Psoas muscle (tissue), 8 donors: ENCODE measurements around the gene MT1M. TPM values are rescaled to one million over a fixed set of nuclear protein-coding genes. Genes with fewer than 3 reads are reported as not detected.

Experiments used
- ATAC-seq, 4 donors: fragments of 200-7000 bp; cut with Tn5 transposase; one replicate each; pipeline ENCODE4 v1.9.1; 2020; ENCODE audit warnings: moderate library complexity in 3 of 4, mild to moderate bottlenecking in 2 of 4
- DNase-seq, 2 donors: peaks; one replicate each; pipeline ENCODE4 v3.0.0-alpha.2; 2020
- H3K27ac ChIP-seq: fragments of 200-600 bp; one replicate; pipeline ENCODE4 v1.8.0; 2022
- H3K27me3 ChIP-seq, 3 donors: fragments of 200-600 bp in 1 of 3; one replicate each; pipeline versions ENCODE4 v1.6.1 to v1.8.0; 2013 to 2022; ENCODE audit warnings: low read length in 2 of 3, mild to moderate bottlenecking in 2 of 3, moderate library complexity in 1 of 3; ENCODE audit not compliant: insufficient read depth in 3 of 3
- H3K36me3 ChIP-seq, 2 donors: fragments of 200-600 bp in 1 of 2; one replicate each; pipeline versions ENCODE4 v1.6.1 to v1.8.0; 2013 to 2022; ENCODE audit warnings: low read depth in 1 of 2, mild to moderate bottlenecking in 1 of 2, moderate library complexity in 1 of 2; ENCODE audit not compliant: insufficient read depth in 1 of 2
- H3K4me1 ChIP-seq: fragments of 200-600 bp; one replicate; pipeline ENCODE4 v1.8.0; 2022
- H3K4me3 ChIP-seq: fragments of 200-600 bp; one replicate; pipeline ENCODE4 v1.8.0; 2022; ENCODE audit warnings: mild to moderate bottlenecking
- H3K9me3 ChIP-seq: fragments of 200-600 bp; one replicate; pipeline ENCODE4 v1.8.0; 2022
- WGBS, 3 donors: extraction: QIAGEN DNeasy Blood & Tissue Kit; methylation state at CpG; one replicate each; pipeline versions ENCODE4 v1.1.6 to v1.1.7; 2013; 5-methylcytosine and 5-hydroxymethylcytosine counted together
- intact Hi-C, 2 donors: fragments of 100-400 bp; cut with DNase I; formaldehyde crosslinking; loops; one replicate each; pipeline versions ENCODE4 v1.11.0 to v1.14.2; 2022
- polyA plus RNA-seq, 3 donors: library from polyadenylated mRNA; stranded (reverse); fragments of 200-250 nt; gene quantifications; one replicate each; pipeline ENCODE4 v1.2.3, GENCODE V29; 2013
- total RNA-seq, 4 donors: library from RNA; stranded (reverse); fragmentation: NEBNext Ultra II Directional in 2 of 4; extraction: Animal tissue kit (Norgen Biotek cat#: 25700) in 2 of 4; gene quantifications; one replicate each; pipeline versions ENCODE4 v1.2.1 to v1.2.4, GENCODE V29; 2021 to 2023
- TF ChIP-seq, protein P1 (sequence below): fragments of 200-600 bp; IDR thresholded peaks from one replicate; pipeline ENCODE4 v1.8.0; 2022; ENCODE audit warnings: antibody characterized with exemption
- donor health status: healthy with polysubstance abuse.
- donor health status: DM: no; HTN: no; CAD: no; lungs with moderate emphysema.
- donor health status: Bipolar disorder and iron deficiency.
- donor health status: healthy.
- donor health status: DM: yes; HTN: yes; CAD: no.
- donor health status: DM: no; HTN: no; CAD: no.
- donor health status: DM: no; HTN: no; CAD: no.
- donor health status: DM: yes; HTN: yes; CAD: no.

Gene MT1M
- total and polyA plus RNA-seq, 7 donors, result 1.4 to 569 (median 22.8) TPM

DNA sequence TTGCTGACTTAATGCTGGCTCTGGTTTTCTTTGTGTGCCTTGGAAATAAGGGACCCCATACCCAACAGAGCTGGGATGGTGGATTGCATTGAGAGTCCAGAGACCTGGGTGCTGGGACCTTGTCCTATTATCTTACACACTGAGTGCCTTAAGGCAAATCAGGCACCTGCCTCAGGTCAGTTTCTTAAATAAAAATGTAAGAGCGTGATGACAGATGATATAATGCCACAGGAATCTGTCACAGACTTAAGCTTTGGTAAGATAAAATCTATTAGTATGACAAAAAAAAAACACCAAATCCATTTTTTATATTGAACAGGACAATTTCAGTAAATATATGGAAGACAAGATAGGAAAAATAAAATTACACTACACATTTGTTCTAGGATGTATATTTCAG lies 7.6 kb downstream of the MT1M start:
- peaks cover 0 to 2% (median 0%) of the 10 kb centered on the region in 3 donors for H3K27me3 ChIP-seq
- ATAC-seq (no peak), DNase-seq (no peak)
- 89 to 90% (median 90%) methylated on average over 1 of the region's 1 CpG for WGBS, 3 donors
- no peaks in the 10 kb centered on the region for H3K36me3 ChIP-seq
- H3K4me1 ChIP-seq, result peaks cover 10% of the 10 kb centered on the region
- intact Hi-C loops, result loop anchor here in 1 of 2 donors (5.0 kb wide), 1 partner anchor 38 kb away; no protein-coding TSS in a partner anchor
- no peak overlapping the region for H3K4me3 ChIP-seq
- TF ChIP-seq, protein P1, sequence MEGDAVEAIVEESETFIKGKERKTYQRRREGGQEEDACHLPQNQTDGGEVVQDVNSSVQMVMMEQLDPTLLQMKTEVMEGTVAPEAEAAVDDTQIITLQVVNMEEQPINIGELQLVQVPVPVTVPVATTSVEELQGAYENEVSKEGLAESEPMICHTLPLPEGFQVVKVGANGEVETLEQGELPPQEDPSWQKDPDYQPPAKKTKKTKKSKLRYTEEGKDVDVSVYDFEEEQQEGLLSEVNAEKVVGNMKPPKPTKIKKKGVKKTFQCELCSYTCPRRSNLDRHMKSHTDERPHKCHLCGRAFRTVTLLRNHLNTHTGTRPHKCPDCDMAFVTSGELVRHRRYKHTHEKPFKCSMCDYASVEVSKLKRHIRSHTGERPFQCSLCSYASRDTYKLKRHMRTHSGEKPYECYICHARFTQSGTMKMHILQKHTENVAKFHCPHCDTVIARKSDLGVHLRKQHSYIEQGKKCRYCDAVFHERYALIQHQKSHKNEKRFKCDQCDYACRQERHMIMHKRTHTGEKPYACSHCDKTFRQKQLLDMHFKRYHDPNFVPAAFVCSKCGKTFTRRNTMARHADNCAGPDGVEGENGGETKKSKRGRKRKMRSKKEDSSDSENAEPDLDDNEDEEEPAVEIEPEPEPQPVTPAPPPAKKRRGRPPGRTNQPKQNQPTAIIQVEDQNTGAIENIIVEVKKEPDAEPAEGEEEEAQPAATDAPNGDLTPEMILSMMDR, result no peak
- H3K9me3 ChIP-seq, result no peaks in the 10 kb centered on the region
- no peak overlapping the region for H3K27ac ChIP-seq

DNA sequence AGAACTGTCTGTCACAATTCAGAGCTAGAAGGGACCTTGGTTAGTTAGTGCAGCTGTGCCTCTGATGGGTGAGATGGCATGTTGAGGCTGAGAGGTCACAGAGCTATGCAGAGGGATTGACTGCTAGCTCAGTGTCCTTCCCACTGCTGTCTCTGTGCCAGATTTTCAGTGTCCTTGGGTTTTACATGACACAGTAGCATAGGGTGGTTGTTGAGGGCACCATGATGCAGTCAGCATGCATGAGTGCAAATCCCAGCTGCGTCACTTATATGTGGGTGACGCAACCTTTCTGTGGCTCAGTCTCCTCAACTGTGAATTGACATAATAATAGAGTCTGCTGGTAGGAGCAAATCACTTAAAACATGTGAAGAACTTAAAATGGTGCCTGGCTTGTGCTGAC lies 8.7 kb downstream of the MT1M start:
- Histone ChIP-seq H3K36me3 (no peaks in the 10 kb centered on the region), H3K9me3 (no peaks in the 10 kb centered on the region), H3K4me3 (no peak overlapping the region), H3K27ac (no peak overlapping the region), H3K4me1 (peaks cover 10% of the 10 kb centered on the region), H3K27me3 (no peaks in the 10 kb centered on the region)
- TF ChIP-seq, protein P1, result no peak
- ATAC-seq (no peak), DNase-seq (no peak)
- intact Hi-C loops, result loop anchor here in 1 of 2 donors (5.0 kb wide), 1 partner anchor 39 kb away; no protein-coding TSS in a partner anchor
- 95 to 96% (median 96%) methylated on average over 2 of the region's 2 CpGs for WGBS, 3 donors

DNA sequence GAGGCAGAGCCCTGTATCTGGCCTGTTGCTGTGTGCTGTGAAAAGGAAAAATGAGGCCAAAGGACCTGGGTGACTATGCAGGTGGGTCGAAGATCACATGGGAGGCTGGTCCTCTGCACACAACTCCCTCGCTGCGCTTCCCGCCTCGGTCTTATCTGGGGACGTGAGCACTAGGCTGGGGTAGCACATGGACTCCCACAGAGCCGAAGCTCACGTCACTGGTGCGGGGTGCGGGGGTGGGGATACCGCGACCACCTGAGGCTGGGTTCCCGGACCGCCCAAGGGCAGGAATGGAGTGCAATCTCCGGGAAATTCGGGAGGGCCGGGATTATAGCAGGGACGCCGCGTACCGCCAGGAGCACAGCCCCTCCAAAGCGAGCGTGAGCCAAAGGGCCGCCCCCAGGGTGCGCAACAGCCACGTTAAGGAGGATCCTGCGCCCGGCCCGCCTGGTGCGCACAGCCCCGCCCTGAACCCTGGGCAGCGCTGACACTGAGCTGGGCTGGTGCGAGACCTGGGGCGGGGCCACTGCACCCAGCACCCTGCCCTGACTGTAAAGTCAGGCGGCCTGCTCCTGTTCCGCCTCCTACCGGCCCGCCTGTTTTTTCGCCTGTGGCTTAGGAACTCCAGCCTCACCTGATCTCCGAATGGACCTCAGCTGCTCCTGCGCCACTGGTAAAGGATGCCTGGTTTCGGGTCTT lies 10.8 kb downstream of the MT1M start:
- Histone ChIP-seq H3K27ac (no peak overlapping the region), H3K36me3 (no peaks in the 10 kb centered on the region), H3K9me3 (no peaks in the 10 kb centered on the region), H3K27me3 (peaks cover 0 to 5% (median 0%) of the 10 kb centered on the region in 3 donors), H3K4me3 (peak overlapping the region; percentile 52), H3K4me1 (peaks cover 10% of the 10 kb centered on the region)
- intact Hi-C loops, result loop anchor here in 1 of 2 donors (5.0 kb wide), 1 partner anchor 41 kb away; no protein-coding TSS in a partner anchor
- WGBS, 3 donors, result 12 to 19% (median 14%) methylated on average over 40 to 42 of the region's 42 CpGs
- DNase-seq (peak; percentile 80 to 83), ATAC-seq (peak; percentile 83 to 86 (median 84))
- TF ChIP-seq, protein P1, result peak; percentile 36

DNA sequence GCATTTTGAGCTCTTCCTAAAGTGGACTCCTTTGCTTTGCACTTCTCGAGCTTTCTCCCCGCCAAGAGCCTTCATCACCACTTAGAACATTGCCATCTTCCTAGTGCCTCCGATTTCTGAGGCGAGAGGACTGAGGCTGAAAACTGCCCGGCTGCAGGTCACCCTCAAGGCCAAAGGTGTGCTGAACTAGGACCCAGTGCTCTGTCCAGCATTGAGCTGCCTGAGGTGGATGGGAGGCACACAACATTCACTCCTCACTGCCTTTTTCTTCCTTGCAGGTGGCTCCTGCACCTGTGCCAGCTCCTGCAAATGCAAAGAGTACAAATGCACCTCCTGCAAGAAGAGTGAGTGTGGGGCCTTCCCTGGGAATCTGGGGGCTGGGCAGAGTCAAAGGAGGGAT lies 11.4 kb downstream of the MT1M start:
- H3K36me3 ChIP-seq, result no peaks in the 10 kb centered on the region
- no peak for DNase-seq
- WGBS, 3 donors, result 50 to 62% (median 55%) methylated on average over 5 of the region's 5 CpGs
- no peak for ATAC-seq
- intact Hi-C loops, result loop anchor here in 1 of 2 donors (5.0 kb wide), 1 partner anchor 42 kb away; no protein-coding TSS in a partner anchor
- peaks cover 5% of the 10 kb centered on the region for H3K4me1 ChIP-seq
- TF ChIP-seq, protein P1, result no peak
- H3K27me3 ChIP-seq, result peaks cover 0 to 6% (median 0%) of the 10 kb centered on the region in 3 donors
- no peak overlapping the region for H3K27ac ChIP-seq
- no peaks in the 10 kb centered on the region for H3K9me3 ChIP-seq
- no peak overlapping the region for H3K4me3 ChIP-seq
